Hepatic stellate cell (primary cell): Measurements from ENCODE around the gene NKD1.
"Not testable (repeated sequence)": the region's sequence is repeated elsewhere in the genome, so short reads cannot be mapped to it uniquely, and the experiment has no call there.

Experiments
- DNase-seq: peaks from one replicate; pipeline ENCODE4 v3.0.0; 2011; ENCODE audit warnings: low spot score

Gene NKD1

DNA sequence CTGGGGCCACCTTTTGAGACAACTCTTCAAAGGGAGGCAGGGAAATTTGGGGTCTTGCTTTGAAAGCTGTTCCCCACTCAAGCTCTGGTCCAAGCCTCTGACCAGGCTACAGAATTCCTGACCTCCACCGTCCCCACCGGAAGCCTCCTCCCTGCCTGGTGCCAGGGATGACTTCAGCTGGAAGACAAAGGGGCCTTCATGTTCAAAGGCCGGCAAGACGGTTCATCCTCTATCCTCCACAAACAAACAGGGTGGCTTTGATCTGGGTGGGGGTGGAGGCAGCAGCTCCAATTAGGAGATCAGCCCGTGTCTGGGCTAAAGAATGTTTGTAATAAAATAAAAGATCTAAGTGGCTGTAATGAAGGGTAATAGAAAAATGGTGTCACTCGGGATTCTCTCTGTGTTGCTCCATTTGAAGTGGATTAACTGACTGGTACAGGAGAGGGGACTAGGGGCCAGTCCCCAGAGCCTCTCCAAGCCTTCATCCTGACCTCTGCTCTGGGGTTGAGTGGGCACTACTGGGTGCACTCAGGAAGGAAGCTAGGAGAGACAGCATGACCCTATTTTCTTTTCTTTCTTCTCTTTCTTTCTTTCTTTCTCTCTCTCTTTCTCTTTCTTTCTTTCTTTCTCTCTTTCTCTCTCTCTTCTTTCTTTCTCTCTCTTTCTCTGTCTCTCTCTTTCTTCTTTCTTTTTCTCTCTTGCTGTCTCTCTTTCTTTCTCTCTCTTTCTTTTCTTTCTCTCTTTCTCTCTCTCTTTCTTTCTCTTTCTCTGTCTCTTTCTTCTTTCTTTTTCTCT lies 27.5 kb upstream of the NKD1 start:
- DNase-seq: no peak

GRCh38 chr16:50521246-50521900 lies 26.8 kb upstream of the NKD1 start:
- DNase-seq: no peak

DNA sequence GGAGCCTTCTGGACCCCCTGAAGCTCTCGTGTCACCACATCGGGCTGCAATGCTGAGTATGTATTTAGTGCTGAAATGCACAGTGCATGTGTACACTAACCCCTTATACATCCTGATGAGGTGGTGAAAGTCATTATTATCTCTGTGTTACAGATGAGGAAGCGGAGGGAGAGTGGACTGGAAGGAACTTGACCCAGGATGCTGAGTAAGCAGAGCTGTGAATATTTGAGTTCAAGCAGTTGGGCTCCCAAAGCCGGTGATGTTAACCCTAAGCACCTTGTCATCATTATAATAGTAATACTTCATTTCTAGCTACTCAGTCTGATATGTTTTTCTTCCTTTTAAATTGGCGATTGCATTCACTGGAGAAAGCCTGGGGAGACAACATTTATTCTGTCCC lies 25.9 kb upstream of the NKD1 start:
- DNase-seq: no peak

DNA sequence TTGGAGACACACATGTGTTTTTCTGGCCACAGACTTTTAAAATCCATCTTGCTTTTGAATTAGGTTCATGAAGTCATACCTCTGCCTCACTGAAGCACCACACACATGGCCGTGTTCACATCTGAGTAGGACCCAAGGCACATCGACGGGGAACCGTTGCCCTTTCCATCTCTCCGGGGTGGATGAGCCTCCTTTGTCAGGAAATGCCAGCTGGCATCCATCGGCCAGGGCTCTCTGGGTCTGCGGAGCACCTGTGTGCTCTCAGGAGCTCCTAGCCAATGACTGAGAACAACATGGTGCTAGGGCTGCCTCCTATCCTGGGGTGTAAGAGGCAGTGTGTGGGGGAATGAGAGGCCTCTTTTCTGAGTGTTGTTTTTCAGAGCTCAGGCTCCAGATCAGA lies 24.5 kb upstream of the NKD1 start:
- DNase-seq: no peak

DNA sequence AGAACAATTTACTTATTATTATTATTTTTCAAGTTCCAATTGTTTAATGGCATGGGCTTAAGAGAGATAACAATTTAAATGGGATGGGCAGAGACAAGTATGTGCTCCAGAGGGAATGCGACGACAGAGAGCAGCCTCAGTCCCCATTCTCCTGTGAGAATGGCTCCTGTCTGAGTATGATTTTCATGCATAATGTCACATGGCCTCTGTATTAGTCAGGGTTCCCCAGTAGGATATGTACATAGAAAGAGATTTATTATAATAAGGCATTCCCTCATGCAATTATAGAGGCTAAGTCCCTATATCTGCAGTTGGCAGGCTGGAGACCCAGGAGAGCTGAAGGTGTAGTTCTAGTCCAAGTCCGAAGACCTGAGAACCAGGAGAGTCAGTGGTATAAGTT lies 22.9 kb upstream of the NKD1 start:
- no peak for DNase-seq

- DNase-seq: no peak
Observed at GRCh38 chr16:50525716-50526115, 22.5 kb upstream of the NKD1 start.

DNA sequence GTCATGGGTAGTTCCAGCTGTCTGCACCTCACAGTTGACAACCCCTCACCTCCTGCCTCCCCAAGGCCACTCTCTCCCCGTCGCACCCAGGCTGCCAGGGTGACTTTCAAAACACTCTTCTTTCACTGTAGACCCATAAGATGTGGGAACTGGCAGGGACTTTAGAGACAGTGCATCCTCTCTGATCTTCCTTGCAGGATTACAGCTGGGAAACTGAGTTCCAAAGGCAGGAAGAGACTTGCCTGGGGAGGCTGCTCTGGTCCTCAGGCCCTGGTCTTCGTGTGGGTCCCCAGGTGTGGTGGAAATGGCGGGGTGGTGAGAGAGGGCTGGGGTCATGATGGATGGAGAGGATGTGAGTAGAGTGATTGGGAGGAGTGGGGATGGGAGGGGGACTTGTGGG lies 21.9 kb upstream of the NKD1 start:
- DNase-seq: no peak

- no peak for DNase-seq
Observed at GRCh38 chr16:50526796-50527195, 21.4 kb upstream of the NKD1 start.

DNA sequence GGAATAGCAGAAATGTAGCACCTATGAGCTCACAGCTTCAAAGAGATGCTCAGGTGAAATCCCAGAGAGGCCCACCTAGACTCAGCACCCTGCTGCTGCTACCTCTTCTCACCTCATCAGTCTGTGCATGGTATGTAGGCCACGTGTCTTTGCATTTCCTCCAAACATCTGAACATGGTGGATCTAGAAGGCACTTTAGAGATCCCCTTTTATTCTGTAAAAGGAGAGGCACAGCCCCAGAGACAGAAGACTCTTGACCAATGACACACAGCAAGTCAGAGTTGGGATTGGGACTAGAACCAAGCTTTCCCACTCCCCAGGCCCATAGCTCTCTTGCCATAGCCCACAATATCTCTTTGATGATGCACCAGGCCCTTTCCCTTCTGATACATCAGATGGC lies 19.4 kb upstream of the NKD1 start:
- DNase-seq: no peak

DNA sequence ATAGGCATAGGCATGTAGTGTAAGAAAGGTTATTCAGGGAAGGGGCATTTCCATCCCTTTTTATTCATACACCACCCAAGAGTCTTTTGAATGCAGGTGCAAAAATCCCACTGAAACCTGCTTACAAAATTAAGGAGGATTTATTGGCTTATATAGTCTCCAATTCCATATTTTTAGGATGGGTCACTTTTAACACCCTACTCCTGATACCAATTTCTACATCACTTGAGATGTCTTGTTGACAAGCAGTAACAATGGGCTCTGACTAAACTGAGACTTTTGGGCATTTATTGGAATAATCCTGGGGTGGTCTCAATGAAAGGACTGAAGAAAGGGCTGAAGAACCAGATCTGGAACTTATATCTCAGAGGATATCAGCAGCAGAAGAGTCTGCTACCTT lies 18.9 kb upstream of the NKD1 start:
- DNase-seq: no peak

- DNase-seq: no peak
Observed at GRCh38 chr16:50530277-50531236, 17.6 kb upstream of the NKD1 start.

- DNase-seq: no peak
Observed at GRCh38 chr16:50531359-50531758, 16.8 kb upstream of the NKD1 start.

- DNase-seq: no peak
Observed at GRCh38 chr16:50531901-50532300, 16.3 kb upstream of the NKD1 start.

DNA sequence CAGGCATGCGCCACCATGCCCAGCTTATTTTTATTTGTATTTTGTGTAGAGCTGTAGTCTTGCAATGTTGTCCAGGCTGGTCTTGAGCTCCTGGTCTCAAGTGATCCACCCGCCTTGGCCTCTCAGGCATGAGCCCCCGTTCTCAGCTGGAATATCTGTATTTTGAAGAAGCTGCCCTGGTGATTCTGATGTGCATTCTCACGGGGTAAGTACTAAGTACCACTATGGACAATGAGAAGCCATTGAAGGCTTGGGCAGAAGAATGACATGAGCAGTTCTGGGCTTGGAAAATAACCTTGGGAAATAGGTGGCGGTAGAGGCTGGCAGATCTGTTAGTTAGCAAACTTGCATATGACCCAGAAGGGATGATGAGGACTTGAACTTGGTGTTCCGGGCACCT lies 15.6 kb upstream of the NKD1 start:
- no peak for DNase-seq

GRCh38 chr16:50533317-50533716 lies 14.9 kb upstream of the NKD1 start:
- DNase-seq: no peak

- no peak for DNase-seq
Observed at GRCh38 chr16:50534091-50534490, 14.1 kb upstream of the NKD1 start.

- DNase-seq: no peak
Observed at GRCh38 chr16:50534556-50534955, 13.6 kb upstream of the NKD1 start.

DNA sequence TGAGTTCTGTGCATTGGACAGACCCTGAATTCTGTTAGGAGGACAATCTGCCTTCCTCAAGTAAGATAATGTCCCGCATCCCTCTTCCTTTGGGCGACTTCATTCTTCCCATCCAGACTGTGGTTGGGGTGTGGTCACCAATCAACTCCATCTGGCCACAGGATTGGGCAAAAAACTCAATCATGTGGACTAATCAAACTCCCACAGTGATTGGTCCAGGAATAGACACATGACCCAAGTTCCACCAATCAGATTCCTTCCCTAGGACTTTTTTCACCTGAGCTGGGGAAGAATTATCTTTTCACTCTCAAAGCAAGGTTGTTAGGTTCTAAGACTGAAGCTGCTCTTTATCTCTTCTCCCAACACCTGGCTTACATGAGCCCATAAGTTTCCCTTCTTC lies 13.2 kb upstream of the NKD1 start:
- DNase-seq: no peak

DNA sequence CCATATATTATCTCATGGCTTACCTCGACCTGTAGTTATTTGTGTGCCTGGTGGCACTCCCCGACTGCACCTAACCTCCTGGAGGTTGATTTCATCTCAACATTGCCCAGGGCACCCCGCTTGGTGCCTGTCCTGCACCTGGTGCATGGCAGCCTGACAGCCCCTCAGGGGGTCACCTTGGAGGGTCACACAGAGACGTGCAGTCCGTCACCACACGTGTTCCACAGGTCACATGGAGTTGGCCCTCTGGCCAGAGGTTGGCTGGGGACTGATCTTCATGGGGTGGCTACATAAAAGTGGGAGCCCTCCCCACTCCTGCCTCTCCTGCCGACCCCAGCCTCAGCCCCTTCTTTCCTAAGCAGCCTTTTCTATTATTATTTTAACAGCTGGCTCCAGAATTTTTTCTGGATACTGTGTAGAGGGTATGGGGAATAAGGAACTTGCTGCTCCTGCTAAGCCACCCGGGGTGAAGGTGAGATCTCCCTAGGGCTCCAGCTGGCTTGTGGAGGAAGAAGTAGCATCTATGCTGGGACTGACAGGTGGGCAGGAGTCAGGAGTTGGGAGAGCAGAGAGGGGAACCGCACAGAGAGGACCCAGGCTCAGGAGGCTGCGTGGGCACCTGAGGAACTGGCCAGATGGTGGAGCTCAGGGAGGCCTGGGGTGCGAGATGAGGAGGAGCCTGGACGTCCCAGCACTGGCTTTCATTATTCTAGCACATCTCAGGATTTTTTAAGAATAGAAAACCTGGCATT lies 12.5 kb upstream of the NKD1 start:
- no peak for DNase-seq

DNA sequence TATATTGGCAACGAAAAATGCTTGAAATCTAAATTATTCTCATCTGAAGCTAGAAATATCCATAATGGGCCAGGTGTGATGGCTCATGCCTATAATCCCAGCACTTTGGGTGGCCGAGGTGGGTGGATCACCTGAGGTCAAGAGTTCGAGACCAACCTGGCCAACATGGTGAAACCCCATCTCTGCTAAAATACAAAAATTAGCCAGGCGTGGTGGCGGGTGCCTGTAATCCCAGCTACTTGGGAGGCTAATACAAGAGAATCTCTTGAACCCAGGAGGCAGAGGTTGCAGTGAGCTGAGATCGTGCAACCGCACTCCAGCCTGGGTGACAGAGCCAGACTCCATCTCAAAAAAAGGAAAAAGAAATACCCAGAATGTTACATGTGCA lies 11.9 kb upstream of the NKD1 start:
- not testable (repeated sequence) for DNase-seq

- no peak for DNase-seq
Observed at GRCh38 chr16:50537533-50538290, 10.5 kb upstream of the NKD1 start.
